AG09319 (cell line): ENCODE measurements around the gene USP28.
"Not testable (repeated sequence)": the region's sequence is repeated elsewhere in the genome, so short reads cannot be mapped to it uniquely, and the experiment has no call there.

ENCODE experiments used
- DNase-seq: peaks from one replicate; pipeline ENCODE4 v3.0.0-alpha.2; 2010; ENCODE audit warnings: low read depth; ENCODE audit errors: extremely low read depth
- TF ChIP-seq, protein P1 (sequence below): IDR thresholded peaks from 2 replicates; pipeline ENCODE4 v1.5.1; 2011; ENCODE audit warnings: low read depth, mild to moderate bottlenecking, inconsistent platforms, low read length, moderate library complexity

USP28 gene, protein sequence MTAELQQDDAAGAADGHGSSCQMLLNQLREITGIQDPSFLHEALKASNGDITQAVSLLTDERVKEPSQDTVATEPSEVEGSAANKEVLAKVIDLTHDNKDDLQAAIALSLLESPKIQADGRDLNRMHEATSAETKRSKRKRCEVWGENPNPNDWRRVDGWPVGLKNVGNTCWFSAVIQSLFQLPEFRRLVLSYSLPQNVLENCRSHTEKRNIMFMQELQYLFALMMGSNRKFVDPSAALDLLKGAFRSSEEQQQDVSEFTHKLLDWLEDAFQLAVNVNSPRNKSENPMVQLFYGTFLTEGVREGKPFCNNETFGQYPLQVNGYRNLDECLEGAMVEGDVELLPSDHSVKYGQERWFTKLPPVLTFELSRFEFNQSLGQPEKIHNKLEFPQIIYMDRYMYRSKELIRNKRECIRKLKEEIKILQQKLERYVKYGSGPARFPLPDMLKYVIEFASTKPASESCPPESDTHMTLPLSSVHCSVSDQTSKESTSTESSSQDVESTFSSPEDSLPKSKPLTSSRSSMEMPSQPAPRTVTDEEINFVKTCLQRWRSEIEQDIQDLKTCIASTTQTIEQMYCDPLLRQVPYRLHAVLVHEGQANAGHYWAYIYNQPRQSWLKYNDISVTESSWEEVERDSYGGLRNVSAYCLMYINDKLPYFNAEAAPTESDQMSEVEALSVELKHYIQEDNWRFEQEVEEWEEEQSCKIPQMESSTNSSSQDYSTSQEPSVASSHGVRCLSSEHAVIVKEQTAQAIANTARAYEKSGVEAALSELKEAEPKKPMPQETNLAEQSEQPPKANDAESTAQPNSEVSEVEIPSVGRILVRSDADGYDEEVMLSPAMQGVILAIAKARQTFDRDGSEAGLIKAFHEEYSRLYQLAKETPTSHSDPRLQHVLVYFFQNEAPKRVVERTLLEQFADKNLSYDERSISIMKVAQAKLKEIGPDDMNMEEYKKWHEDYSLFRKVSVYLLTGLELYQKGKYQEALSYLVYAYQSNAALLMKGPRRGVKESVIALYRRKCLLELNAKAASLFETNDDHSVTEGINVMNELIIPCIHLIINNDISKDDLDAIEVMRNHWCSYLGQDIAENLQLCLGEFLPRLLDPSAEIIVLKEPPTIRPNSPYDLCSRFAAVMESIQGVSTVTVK

DNA sequence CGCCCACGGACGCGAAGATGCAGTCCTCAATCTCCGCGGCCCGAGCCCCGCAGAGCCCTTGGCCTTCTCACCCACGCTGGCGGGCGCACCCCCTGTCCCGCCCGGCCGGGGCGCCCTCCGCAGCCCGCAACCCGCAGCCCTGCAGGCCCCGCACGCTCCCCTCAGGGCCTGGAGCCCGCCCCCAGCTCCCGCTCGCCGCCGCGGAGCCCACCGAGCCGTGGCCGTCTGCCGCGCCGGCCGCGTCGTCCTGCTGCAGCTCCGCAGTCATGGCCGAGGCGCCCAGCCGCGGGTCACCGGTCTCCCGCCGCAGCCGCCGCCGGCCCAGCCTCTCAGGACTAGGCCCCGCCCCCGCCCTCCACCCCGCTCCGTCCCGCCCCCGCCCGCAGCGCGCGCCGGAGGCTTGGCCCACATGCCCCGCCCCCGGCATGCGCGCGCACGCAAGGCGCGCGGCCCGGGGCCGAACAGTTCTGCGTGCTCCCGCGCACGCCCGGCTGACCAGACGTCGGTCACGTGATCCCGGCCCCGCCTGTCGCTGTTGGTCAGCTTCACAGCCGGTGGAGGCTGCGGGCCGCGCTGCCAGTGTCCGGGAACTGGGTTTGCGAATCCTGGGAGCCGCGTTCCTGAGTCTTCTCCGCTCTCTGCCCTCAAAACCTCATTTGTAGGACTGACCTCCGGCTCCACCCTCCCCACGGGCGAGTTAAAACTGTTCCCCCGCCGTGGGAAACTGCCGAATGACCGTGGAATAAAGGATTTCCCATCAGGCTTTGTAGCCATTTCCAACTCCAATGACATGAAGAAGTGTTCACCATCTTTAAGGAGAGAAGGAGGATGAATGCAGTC lies at the start of gene USP28:
TSS of gene USP28 (minus strand) at position 339 of the 840 bp plus-strand sequence. CDS start at position 268, 71 bp downstream.
- DNase-seq, result peak; percentile 92
- TF ChIP-seq, protein P1, sequence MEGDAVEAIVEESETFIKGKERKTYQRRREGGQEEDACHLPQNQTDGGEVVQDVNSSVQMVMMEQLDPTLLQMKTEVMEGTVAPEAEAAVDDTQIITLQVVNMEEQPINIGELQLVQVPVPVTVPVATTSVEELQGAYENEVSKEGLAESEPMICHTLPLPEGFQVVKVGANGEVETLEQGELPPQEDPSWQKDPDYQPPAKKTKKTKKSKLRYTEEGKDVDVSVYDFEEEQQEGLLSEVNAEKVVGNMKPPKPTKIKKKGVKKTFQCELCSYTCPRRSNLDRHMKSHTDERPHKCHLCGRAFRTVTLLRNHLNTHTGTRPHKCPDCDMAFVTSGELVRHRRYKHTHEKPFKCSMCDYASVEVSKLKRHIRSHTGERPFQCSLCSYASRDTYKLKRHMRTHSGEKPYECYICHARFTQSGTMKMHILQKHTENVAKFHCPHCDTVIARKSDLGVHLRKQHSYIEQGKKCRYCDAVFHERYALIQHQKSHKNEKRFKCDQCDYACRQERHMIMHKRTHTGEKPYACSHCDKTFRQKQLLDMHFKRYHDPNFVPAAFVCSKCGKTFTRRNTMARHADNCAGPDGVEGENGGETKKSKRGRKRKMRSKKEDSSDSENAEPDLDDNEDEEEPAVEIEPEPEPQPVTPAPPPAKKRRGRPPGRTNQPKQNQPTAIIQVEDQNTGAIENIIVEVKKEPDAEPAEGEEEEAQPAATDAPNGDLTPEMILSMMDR, result no peak

- DNase-seq, result no peak
- TF ChIP-seq, protein P1, result no peak
These were observed 48.2 kb upstream of the USP28 start for GRCh38 chr11:113923572-113923971.

DNA sequence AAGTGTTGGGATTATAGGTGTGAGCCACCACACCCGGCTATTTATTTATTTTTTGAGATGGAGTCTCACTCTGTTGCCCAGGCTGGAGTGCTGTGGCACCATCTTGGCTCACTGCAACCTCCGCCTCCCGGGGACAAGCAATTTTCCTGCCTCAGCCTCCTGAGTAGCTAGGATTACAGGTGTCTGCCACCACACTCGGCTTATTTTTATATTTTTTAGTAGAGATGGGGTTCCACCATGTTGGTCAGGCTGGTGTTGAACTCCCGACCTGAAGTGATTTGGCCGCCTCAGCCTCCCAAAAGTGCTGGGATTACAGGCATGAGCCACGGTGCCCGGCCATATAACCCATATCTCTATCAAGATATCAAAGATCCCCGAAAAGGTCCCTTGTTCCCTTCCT lies 36.1 kb upstream of the USP28 start:
- DNase-seq, result not testable (repeated sequence)

- DNase-seq, result no peak
- TF ChIP-seq, protein P1, result no peak
These were observed 32.7 kb upstream of the USP28 start for GRCh38 chr11:113908098-113908497.

- TF ChIP-seq, protein P1, result no peak
- no peak for DNase-seq
These were observed 32.3 kb upstream of the USP28 start for GRCh38 chr11:113907681-113908080.

GRCh38 chr11:113907152-113907551 lies 31.8 kb upstream of the USP28 start:
- no peak for DNase-seq
- TF ChIP-seq, protein P1, result no peak

- TF ChIP-seq, protein P1, result no peak
These were observed 31.1 kb upstream of the USP28 start for GRCh38 chr11:113906516-113906915.

More at GRCh38 chr11:113906516-113906915, 31.1 kb upstream of the USP28 start:
- DNase-seq, result no peak
